Measurements from ENCODE around the gene C4A. TPM values are rescaled to one million over a fixed set of nuclear protein-coding genes. Genes with fewer than 3 reads are reported as not detected.
A peak's percentile ranks its signal among the peaks of the same experiment; 100 is the strongest.

C4A gene
- total RNA-seq, 1 experiment from 2014 or later, result 0.26 TPM

GRCh38 chr6:31952890-31953289 lies 29.0 kb upstream of the C4A start:
- no peak for DNase-seq
- Histone ChIP-seq H3K9me3 (no peaks in the 10 kb centered on the region), H3K27me3 (no peaks in the 10 kb centered on the region), H3K4me3 (no peak overlapping the region), H3K36me3 (peaks cover 29% of the 10 kb centered on the region)

- DNase-seq, result no peak
- no peaks in the 10 kb centered on the region for H3K27me3 ChIP-seq
- H3K36me3 ChIP-seq, result peaks cover 29% of the 10 kb centered on the region
- H3K4me3 ChIP-seq, result no peak overlapping the region
- no peaks in the 10 kb centered on the region for H3K9me3 ChIP-seq
Observed at GRCh38 chr6:31954511-31954910, 27.3 kb upstream of the C4A start.

- Histone ChIP-seq H3K36me3 (peaks cover 32% of the 10 kb centered on the region), H3K9me3 (no peaks in the 10 kb centered on the region), H3K4me3 (no peak overlapping the region), H3K27me3 (no peaks in the 10 kb centered on the region)
- DNase-seq, result no peak
Observed at GRCh38 chr6:31956796-31957195, 25.1 kb upstream of the C4A start.

DNA sequence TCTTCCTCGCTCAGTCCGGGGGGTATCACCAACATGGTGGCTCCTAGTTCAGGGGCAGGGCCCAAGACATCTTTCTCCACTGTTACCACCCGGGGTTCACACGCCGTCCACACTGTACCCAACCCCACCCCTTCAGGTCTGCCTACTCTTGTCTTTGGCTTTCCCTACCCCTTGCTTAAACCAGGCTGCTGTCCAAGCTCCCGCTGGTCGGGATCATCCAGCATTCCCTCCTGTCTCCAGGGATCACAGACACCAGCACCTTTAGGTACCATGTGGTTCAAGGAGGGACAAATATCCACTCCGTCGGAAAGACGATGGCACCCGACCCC lies 23.5 kb upstream of the C4A start:
- DNase-seq, result no peak
- Histone ChIP-seq H3K4me3 (peak overlapping the region; percentile 97), H3K9me3 (no peaks in the 10 kb centered on the region), H3K27me3 (no peaks in the 10 kb centered on the region), H3K36me3 (peaks cover 23% of the 10 kb centered on the region)

DNA sequence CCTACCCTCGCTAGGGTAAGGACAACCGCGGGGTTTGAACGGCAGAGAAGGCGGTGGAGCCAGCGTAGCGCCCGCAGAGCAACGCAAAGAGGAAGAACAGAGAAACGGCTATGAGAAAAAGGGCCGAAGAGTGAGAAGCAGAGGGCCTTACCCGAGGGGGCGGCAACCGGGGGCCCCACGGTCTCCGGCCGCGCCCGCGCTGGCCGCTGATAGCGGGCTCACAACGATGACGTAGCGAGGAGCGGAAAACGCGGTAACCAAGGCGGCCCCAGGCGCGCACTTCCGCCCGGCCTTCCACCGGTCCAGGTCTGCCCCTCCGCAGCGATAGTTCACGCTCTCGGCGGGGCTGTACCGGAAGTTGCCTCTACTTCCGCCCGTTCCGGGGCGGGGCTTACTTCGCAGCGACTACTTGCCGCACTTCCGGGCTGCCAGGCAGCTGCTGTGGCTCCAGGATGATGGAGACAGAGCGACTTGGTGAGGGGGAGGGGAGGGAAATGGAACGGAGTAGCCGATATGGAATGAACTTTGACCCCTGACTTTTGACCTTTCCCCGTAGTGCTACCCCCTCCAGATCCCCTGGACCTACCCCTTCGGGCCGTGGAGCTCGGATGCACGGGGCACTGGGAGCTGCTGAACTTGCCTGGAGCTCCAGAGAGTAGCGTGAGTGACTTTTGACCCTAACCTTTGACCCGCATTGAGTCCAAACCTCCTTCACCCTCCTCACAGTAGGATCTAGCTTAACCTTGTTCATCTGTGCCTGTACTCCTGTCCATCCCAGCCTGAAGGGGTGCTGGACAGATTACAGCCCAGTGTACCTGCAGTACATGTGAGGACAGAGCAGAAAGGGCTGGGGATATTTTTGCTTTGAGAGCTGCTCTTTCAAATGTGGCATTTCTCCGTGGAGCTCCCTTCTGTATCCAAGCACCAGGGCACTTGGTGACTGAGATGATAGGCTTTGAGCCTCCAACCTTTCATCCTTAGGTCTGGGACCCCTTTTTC lies 22.8 kb upstream of the C4A start, which contains the start of the genes NELFE and SKIC2:
Gene NELFE, minus strand, starts transcription at position 231 of the 999 bp plus-strand sequence. CDS start 525 bp downstream, outside the sequence.
Gene SKIC2, plus strand, starts transcription at position 435 of the 999 bp plus-strand sequence. Its CDS starts 18 bp downstream, at position 453.
- Histone ChIP-seq H3K4me3 (peak within 1 kb of the TSS; percentile 97), H3K27me3 (no peaks in the 10 kb centered on the region), H3K36me3 (peaks cover 23% of the 10 kb centered on the region), H3K9me3 (no peaks in the 10 kb centered on the region)
- DNase-seq, result peak; percentile 96

GRCh38 chr6:31961616-31962015 lies 20.2 kb upstream of the C4A start:
- no peaks in the 10 kb centered on the region for H3K9me3 ChIP-seq
- DNase-seq, result no peak
- no peak overlapping the region for H3K4me3 ChIP-seq
- no peaks in the 10 kb centered on the region for H3K27me3 ChIP-seq
- H3K36me3 ChIP-seq, result peaks cover 19% of the 10 kb centered on the region

DNA sequence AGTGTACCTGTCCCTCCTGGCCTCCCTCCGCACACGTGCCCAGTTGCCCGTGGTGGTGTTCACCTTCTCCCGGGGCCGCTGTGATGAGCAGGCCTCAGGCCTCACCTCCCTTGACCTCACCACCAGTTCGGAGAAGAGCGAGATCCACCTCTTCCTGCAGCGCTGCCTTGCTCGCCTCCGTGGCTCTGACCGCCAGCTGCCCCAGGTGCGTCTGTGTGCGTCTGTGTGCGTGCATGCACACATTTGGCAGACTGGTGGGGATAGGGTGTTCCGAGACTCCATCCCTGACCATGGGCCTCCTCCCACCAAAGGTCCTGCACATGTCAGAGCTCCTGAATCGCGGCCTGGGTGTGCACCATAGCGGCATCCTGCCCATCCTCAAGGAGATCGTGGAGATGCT lies 17.9 kb upstream of the C4A start:
- Histone ChIP-seq H3K9me3 (no peaks in the 10 kb centered on the region), H3K36me3 (peaks cover 12% of the 10 kb centered on the region), H3K4me3 (no peak overlapping the region), H3K27me3 (no peaks in the 10 kb centered on the region)
- DNase-seq, result no peak

DNA sequence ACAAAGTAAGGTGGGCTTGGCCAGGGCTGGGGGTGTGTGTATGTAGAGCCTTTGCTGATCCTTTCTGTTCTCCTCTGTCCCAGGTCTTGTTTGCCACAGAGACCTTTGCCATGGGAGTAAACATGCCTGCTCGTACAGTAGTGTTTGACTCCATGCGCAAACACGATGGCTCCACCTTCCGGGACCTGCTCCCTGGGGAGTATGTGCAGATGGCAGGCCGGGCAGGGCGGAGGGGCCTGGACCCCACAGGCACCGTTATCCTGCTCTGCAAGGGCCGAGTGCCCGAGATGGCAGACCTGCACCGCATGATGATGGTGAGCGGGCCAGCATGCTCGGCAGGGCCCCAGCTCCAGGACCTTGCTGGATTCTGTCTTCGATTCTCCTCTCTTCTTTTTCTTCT lies 16.2 kb upstream of the C4A start:
- H3K36me3 ChIP-seq, result peaks cover 14% of the 10 kb centered on the region
- DNase-seq, result no peak

DNA sequence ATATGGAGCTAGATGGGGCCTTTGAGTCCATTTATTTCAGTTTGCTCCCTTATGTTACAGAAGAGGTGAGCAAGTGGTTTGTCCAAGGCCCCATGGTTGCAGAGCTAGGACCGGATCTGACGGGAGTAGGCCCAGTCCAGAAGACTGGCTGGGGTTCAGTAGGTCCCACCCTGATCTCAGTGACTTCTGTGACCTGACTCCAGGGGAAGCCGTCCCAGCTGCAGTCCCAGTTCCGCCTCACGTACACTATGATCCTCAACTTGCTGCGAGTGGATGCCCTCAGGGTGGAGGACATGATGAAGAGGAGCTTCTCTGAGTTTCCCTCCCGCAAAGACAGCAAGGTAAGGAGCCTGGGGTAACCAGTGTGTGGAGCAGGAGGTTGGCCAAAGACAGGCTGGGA lies 15.4 kb upstream of the C4A start:
- H3K9me3 ChIP-seq, result no peaks in the 10 kb centered on the region
- H3K27me3 ChIP-seq, result no peaks in the 10 kb centered on the region
- no peak for DNase-seq
- H3K36me3 ChIP-seq, result peaks cover 13% of the 10 kb centered on the region
- H3K4me3 ChIP-seq, result no peak overlapping the region

More for the DNA sequence above, 16.2 kb upstream of the C4A start:
- Histone ChIP-seq H3K4me3 (no peak overlapping the region), H3K27me3 (no peaks in the 10 kb centered on the region), H3K9me3 (no peaks in the 10 kb centered on the region)

DNA sequence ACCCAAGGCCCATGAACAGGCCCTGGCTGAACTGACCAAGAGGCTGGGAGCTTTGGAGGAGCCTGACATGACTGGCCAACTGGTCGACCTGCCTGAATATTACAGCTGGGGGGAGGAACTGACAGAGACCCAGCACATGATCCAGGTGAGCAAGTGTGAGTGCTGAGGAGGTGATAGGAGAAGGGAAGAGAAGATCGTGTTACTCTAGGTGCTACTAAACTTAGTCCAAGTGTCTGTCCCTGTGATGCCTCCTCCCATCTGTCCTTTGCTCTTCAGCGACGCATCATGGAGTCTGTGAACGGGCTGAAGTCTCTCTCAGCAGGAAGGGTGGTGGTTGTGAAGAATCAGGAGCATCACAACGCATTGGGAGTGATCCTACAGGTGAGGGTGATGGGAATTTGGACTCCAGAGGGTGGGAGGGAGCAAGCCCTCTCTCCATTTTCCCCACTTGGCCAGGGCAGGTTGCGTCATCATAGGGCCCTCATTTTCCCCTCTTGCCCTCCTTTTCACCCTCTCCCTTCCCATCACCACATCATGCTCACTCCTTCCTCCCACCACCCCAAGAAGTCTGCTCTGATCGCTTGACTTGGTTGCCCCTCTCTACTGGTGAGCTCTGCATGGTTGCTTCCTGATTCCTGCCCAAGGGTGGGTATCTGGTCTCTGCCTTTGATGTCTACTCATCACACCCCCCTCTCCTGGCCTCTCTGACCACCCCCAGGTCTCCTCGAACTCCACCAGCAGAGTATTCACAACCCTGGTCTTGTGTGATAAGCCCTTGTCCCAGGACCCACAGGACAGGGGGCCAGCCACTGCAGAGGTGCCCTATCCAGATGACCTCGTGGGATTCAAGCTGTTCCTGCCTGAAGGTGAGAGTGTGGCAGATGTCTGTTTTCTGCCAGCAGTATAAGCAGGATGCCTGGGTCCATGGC lies 14.6 kb upstream of the C4A start:
- Histone ChIP-seq H3K9me3 (no peaks in the 10 kb centered on the region), H3K4me3 (no peak overlapping the region), H3K27me3 (no peaks in the 10 kb centered on the region), H3K36me3 (peaks cover 13% of the 10 kb centered on the region)
- DNase-seq, result no peak

DNA sequence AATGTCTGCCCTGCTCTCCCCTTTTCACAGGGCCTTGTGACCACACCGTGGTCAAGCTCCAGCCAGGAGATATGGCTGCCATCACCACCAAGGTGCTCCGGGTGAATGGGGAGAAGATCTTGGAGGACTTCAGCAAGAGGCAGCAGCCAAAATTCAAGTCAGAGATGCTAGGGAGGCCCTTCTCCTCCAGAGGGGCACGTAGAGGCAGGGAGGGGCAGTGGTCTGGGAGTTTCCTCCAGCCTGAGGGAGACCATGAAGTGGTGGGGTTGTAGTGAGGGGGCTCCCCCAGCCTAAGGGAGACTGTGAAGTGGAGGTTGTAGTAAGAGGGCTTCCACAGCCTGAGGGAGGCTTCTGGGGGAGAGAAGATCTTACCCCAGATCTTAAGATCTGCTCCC lies 13.9 kb upstream of the C4A start:
- H3K4me3 ChIP-seq, result no peak overlapping the region
- H3K9me3 ChIP-seq, result no peaks in the 10 kb centered on the region
- DNase-seq, result no peak
- H3K36me3 ChIP-seq, result peaks cover 13% of the 10 kb centered on the region
- H3K27me3 ChIP-seq, result no peaks in the 10 kb centered on the region

- DNase-seq, result no peak
- H3K4me3 ChIP-seq, result no peak overlapping the region
Observed at GRCh38 chr6:31968326-31968725, 13.5 kb upstream of the C4A start.

GRCh38 chr6:31968791-31969711 lies 12.8 kb upstream of the C4A start:
- peaks cover 13% of the 10 kb centered on the region for H3K36me3 ChIP-seq
- DNase-seq, result no peak
- no peak overlapping the region for H3K4me3 ChIP-seq
- no peaks in the 10 kb centered on the region for H3K27me3 ChIP-seq
- no peaks in the 10 kb centered on the region for H3K9me3 ChIP-seq

More at GRCh38 chr6:31968326-31968725, 13.5 kb upstream of the C4A start:
- H3K27me3 ChIP-seq, result no peaks in the 10 kb centered on the region
- H3K9me3 ChIP-seq, result no peaks in the 10 kb centered on the region
- peaks cover 13% of the 10 kb centered on the region for H3K36me3 ChIP-seq

DNA sequence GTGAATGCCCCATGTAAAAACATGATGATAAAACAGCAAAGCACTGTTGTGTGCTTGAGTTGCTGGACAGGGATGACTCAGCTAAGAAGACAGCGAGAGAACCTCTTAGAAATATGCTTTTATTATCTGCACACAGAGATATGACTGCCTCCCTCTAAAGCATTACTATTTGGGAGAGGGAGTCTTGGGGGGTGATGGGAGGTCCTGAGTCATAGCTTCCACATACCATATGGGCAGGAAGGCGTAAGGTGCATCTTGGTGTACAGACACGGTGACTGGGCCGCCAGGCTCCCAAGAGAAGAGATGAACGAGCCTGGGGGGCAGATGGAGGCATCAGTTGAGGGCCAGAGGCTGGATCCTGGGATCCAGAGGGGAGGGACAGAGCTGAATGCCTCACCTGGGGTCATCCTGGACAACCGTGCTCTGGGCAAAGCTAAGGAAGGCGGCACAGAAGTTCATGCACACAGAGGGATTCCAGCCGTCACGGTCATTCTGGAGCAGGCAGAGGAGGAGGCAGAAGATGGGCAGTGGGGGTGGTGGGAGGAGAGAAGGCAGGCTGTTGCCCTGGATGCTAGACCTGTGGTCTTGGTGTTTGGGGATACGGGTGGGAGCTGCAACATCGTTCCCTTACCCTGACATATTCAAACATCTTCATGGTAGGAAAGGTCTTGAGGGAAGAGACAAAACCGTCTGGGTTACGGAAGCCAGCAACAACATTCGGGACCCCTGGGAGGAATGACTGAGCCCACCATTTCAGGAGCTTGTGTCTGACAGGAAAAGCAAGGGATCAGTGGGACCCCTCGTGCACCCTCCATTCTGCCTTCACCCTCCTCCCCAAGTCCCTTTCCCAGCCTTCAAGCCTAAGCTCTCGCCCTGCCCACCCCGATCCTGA lies 11.9 kb upstream of the C4A start:
- peaks cover 11% of the 10 kb centered on the region for H3K36me3 ChIP-seq
- H3K9me3 ChIP-seq, result no peaks in the 10 kb centered on the region
- H3K27me3 ChIP-seq, result no peaks in the 10 kb centered on the region
- DNase-seq, result no peak
- peak overlapping the region; percentile 78; the same call in 1 of the 2 replicates for H3K4me3 ChIP-seq

DNA sequence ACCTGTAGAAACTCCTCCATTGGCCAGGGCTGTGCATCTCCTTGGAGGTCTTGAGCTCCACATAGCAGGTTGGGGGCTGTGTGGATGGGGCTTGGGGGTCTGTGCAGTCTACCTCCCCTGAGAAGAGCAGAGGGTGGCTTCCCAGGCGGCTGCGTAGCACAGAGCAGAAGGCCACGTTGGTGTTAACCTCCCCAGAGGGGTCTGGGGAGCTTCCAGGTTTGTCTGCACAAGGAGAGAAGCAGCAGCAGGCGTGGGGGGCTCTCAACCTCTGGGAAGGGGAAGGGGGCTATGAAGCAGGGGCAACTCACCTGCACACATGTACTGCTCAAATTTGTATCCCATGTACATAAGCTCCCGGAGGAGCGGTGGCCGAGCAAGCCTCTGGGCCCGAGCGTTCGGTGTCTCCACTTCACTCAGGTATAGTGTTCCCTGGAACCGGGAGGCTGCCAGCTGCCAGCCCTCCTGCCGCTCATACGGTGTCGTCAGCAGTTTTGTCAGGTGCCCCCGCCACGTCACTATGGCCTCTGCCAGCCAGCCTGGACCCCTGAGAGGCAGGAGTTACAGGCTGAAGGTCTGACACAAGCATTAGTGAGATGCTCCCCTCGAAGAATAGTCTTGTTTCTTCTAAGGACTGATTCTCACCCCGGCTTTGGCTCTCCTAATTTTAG lies 11.1 kb upstream of the C4A start:
- Histone ChIP-seq H3K27me3 (no peaks in the 10 kb centered on the region), H3K36me3 (peaks cover 11% of the 10 kb centered on the region), H3K4me3 (peak overlapping the region; percentile 78), H3K9me3 (no peaks in the 10 kb centered on the region)
- peak; percentile 27 for DNase-seq

Data from MG63 (cell line).